ENCODE data around the gene SPACDR. TPM values are rescaled to one million over a fixed set of nuclear protein-coding genes. Genes with fewer than 3 reads are reported as not detected.

The SPACDR gene
- polyA plus RNA-seq, 1 experiment = 0.76 TPM

- Histone ChIP-seq H3K4me3 (ENCODE audit: low read depth, low read length) (no peak overlapping the region), H3K9me3 (ENCODE audit: control insufficient read depth, insufficient read depth, low read length) (no peaks in the 10 kb centered on the region), H3K27ac (ENCODE audit: low read depth, low read length) (no peak overlapping the region), H3K27me3 (ENCODE audit: control insufficient read depth, insufficient read depth, low read length) (no peaks in the 10 kb centered on the region)
- TF ChIP-seq CTCF (IDR thresholded peaks at IDR 0.05; ENCODE audit: low read depth, low read length) = no peak
- ChIA-PET POLR2A (interaction anchor here (0.6 to 1.8 kb wide), 4 partner anchors 9 to 149 kb away, joined by 3 to 6 read pairs (median 5); partner anchors contain the start of genes FBXO24, LRCH4 and ZCWPW1), CTCF (interaction anchor here (1.3 kb wide), 1 partner anchor 254 kb away, joined by 3 read pairs; no protein-coding TSS in a partner anchor)
- no peak for DNase-seq (ENCODE audit: low read depth, low spot score)
Measured at GRCh38 chr7:100437150-100438100, 26.6 kb downstream of the SPACDR start.

DNA sequence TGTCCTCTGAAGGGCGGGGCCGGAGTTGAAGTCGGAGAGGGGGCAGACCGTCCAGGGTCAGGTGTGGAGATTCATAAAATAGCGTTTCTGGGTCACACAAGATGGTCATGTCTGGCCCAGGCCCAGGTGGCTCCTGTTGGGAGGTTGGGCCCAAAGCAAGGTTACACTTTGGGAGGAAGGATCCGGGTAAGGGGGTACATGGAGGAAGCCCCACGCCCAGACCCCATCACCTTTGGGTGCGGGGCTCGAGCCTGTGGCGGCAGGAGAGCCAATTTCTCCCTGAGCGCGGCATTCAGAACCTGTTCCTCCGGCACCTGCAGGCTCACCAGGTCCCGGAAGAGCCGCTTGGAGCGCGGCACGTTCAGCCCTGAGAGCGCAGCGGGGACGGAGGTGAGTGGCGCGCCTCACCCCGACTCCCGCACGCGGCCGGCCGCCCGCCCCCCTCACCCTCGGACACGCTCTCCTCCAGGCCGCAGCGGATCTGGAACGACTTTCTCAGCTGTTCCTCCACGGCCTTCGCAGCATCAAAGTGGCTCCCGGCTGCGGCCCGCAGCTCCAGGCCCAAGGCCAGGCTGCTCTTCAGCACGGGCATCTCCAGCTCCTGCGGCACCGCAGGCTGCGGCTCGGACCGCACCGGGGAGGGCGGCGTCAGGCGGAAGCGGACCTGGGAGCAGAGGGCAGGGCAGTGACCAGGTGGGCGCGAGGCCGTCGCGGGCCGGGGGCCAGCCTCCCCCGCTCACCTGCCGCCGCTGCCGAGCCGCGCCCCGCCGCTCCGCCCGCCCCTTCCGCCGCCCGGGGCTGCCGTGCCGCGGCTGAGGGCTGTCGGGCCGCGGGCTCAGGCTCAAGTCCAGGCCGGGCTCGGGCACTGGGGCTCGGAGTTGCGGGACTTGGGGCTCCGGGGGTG, 28.4 kb downstream of the SPACDR start:
- POLR2A ChIA-PET = no interaction called here
- H3K27me3 ChIP-seq (ENCODE audit: control insufficient read depth, insufficient read depth, low read length) = no peaks in the 10 kb centered on the region
- CTCF ChIA-PET = interaction anchor here (0.8 kb wide), 1 partner anchor 129 kb away, joined by 3 read pairs; no protein-coding TSS in a partner anchor
- TF ChIP-seq CTCF (IDR thresholded peaks at IDR 0.05; ENCODE audit: low read depth, low read length) = no peak
- H3K9me3 ChIP-seq (ENCODE audit: control insufficient read depth, insufficient read depth, low read length) = no peaks in the 10 kb centered on the region; the same call in 1 of the 2 replicates
- H3K27ac ChIP-seq (ENCODE audit: low read depth, low read length) = peak overlapping the region; percentile 61
- DNase-seq (ENCODE audit: low read depth, low spot score) = no peak
- peak overlapping the region; percentile 85 for H3K4me3 ChIP-seq (ENCODE audit: low read depth, low read length)

GRCh38 chr7:100434297-100435144, 29.5 kb downstream of the SPACDR start:
- no peak overlapping the region for H3K27ac ChIP-seq (ENCODE audit: low read depth, low read length)
- POLR2A ChIA-PET = interaction anchor here (0.6 kb wide), 1 partner anchor 23 kb away, joined by 5 read pairs; no protein-coding TSS in a partner anchor

More at GRCh38 chr7:100434297-100435144, 29.5 kb downstream of the SPACDR start:
- CTCF ChIA-PET = interaction anchor here (0.8 to 1.1 kb wide), 2 partner anchors 31 to 130 kb away, joined by 3 to 4 read pairs; no protein-coding TSS in a partner anchor
- no peak for DNase-seq (ENCODE audit: low read depth, low spot score)
- H3K27me3 ChIP-seq (ENCODE audit: control insufficient read depth, insufficient read depth, low read length) = no peaks in the 10 kb centered on the region
- peak overlapping the region; percentile 85 for H3K4me3 ChIP-seq (ENCODE audit: low read depth, low read length)
- no peak for TF ChIP-seq CTCF (IDR thresholded peaks at IDR 0.05; ENCODE audit: low read depth, low read length)
- H3K9me3 ChIP-seq (ENCODE audit: control insufficient read depth, insufficient read depth, low read length) = no peaks in the 10 kb centered on the region; the same call in 1 of the 2 replicates
